T-helper 22 cell (primary cell): ENCODE data around the gene ABCA13.

ENCODE experiments used
- DNase-seq: peaks from one replicate; pipeline ENCODE4 v3.0.0-alpha.2; 2020; ENCODE audit warnings: low read depth

Gene ABCA13

DNA sequence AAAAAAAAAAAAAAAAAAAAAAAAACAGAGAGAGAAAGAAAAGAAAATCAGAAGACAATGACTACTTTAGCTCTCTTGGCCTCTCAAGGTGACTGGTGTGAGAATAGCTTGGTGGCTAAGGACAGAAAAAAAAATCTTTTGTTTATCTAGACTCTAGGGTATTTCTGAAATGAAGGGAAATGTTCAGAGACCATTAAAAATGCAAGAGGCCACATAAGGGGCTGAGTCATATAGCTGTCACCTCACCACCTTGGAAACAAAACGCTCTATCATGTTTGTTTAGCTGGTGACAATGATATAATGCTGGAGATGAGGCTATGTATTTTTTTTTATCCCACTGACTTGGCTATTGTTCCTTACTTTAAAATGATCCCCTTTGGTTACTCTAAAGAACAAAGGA, 466.1 kb downstream of the ABCA13 start:
- no peak for DNase-seq

DNA sequence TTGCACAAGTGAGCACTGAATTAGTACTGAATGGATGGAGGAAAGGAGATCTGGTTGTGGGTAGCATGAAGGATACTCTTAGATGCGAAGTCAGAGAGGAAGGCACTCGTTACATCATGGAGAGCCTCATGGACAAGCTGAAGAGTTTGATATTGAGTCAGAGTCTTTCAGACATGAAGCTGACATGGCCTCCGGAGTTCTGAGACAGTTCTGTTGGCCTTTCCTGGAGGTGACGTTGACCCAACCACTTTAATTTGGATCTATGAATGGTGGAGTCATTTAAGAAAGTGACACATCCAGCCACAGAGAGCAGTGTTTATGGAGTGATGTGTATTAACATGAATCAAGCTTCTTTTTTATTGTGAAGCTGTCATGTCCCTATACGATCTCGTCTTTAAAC, 466.8 kb downstream of the ABCA13 start:
- DNase-seq, result no peak

DNA sequence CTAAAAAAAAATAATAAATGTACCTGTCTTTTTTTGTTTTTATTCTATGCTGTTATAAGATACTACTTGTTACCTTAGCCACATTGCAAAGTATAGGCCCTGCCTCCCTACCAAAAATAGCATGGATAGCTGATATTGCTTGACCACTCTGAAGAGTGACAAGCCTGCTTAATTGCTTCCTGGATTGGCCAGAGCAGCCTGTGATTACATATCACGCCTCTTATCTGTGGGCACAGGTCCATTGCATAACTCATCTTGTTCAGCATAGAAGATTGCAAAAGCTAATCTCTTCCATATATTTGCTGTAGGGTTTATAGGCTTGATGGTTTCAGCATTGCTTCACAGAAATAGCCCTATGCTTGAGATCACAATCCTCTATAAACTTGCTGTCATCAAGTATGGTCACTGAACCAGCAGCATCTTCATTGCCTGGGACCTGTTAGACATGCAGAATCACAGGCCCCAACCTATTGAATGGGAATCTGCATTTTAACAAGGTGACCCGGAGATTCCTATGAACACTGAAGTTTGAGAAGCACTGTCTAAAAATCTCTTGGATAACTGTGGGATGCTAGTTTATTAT, 472.3 kb downstream of the ABCA13 start:
- no peak for DNase-seq

DNA sequence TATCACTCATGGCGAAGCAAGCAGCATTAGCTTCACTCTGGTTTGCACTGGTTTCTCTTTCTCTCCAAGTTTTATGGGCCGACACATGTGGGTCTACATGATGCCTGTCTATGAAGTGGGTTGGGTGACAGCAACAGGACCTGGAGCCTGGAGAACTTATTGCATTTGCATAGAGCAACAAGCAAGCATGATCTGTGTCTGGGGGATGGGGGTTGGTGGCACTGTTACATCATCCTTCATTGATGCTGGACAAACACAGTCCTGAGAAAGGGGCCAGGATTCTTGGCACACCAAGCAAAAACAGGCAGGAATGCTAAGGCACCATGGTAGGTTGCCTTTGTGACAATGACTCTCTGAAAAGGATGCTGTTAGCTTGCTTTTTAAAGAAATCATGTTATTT, 486.9 kb downstream of the ABCA13 start:
- no peak for DNase-seq

DNA sequence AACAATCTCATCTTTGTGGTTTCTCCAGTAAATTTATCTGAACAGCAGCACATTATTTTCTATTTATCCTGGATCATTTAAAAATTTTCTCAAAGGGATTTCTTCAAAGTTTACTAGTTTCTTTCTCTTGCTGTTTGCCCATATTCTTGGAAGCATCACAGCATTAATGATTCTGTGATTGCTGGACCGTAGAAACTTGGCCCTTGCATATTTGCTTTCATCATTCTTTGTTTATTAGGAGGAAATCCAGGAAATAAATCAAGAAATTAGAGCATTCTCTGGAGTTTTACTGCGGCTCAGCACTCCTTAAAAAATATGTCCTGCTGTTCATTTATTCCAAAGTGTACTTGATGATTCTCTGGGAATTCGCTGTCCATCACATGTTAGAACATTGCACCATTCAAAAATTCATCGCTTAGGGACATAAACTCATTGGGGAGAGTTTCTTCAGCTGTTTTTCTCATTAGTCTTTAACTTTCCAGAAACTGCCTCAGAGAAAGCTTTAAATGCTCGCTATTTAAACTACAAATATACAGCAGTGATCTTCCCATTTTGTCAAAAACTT, 489.1 kb downstream of the ABCA13 start:
- no peak for DNase-seq

- DNase-seq, result no peak
Measured at GRCh38 chr7:48664241-48664640, 493.0 kb downstream of the ABCA13 start.

DNA sequence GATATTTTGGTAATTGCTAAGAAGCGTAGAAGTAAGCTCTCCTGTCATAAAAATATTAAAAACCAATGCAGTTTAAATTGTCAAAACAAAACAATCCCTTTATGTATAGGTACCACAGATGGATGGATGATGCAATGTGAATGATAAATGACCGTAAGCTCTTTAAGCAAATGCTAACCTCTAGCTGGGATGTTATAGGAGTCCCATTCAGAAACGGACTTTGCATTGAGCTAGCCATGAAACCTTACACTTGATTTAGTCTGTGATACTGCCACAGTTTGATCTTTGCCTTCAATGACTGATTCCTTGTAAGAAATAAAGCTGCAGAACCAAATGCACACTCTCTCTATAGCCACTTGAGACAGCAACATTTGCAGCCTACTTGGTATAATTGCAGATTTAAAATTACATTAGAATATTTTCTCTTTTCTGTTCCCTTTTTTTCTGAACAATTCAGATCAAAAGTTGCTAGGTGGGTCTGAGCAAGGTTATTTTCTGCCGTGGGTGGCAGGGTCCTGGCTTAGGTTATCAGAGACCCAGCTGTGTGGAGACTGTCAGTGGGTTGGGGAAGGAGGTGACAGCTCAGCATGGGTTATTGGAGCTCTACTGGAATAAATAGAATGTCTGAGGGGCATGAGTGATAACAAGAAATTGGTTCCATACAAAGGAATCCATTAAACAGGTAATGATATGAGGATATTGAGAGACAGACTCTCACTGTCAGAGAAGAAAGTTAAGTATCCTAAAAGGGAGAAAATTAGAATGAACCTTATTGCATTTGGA, 494.3 kb downstream of the ABCA13 start:
- DNase-seq, result no peak

DNA sequence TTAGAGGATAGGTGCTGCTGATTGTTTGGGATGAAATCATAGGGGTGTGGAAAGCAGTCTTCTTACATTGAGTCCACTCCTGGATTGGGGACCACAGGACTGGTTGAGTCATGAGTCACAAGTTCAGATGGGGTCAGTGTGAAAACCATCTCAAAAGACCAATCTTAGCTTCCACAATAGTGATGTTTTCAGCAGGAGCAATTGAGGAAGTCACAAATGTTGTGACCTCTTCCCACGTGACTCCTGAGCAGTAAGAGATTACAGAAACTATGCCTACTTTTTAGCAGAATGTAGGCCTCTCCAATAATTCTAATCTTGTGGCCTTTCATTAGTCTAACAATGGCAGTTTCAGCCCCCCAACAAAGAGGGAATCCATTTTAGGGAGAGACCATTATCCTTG, 496.1 kb downstream of the ABCA13 start:
- no peak for DNase-seq

- DNase-seq, result no peak
Measured at GRCh38 chr7:48671656-48672055, 500.4 kb downstream of the ABCA13 start.

- no peak for DNase-seq
Measured at GRCh38 chr7:48681006-48681405, 509.7 kb downstream of the ABCA13 start.

GRCh38 chr7:48691788-48692187, 520.5 kb downstream of the ABCA13 start:
- no peak for DNase-seq
